Type B pancreatic cell (in vitro differentiated cells): ENCODE data around the gene KLHL29. TPM values are rescaled to one million over a fixed set of nuclear protein-coding genes. Genes with fewer than 3 reads are reported as not detected.

Experiments used
- DNase-seq: peaks from one replicate; pipeline ENCODE4 v3.0.0; 2021; ENCODE audit warnings: mixed read lengths; ENCODE audit not compliant: unreplicated experiment; ENCODE audit errors: extremely low spot score
- H3K27ac Mint-ChIP-seq: 2 replicates; pipeline ENCODE4 v1.8.0; 2021; ENCODE audit warnings: mild to moderate bottlenecking, mixed read lengths
- H3K27me3 Mint-ChIP-seq: 2 replicates; pipeline ENCODE4 v1.8.0; 2021; ENCODE audit warnings: mixed read lengths
- H3K36me3 Mint-ChIP-seq: 2 replicates; pipeline ENCODE4 v1.8.0; 2021; ENCODE audit warnings: mixed read lengths
- H3K4me1 Mint-ChIP-seq: one replicate; pipeline ENCODE4 v1.8.0; 2021; ENCODE audit warnings: mixed read lengths; ENCODE audit not compliant: unreplicated experiment
- H3K4me3 Mint-ChIP-seq: 2 replicates; pipeline ENCODE4 v1.8.0; 2021; ENCODE audit warnings: mild to moderate bottlenecking, mixed read lengths
- H3K9me3 Mint-ChIP-seq: 2 replicates; pipeline ENCODE4 v1.8.0; 2021; ENCODE audit warnings: mixed read lengths
- total RNA-seq: library from RNA; stranded (reverse); gene quantifications from 2 replicates; pipeline ENCODE4 v1.2.1, GENCODE V29; 2021; ENCODE audit warnings: low replicate concordance
- TF ChIP-seq, protein P1 (sequence below): fragments of 200-600 bp; sonication (generic); conservative IDR thresholded peaks from 2 replicates; pipeline ENCODE4 v1.5.0; 2021; ENCODE audit warnings: antibody characterized with exemption, mild to moderate bottlenecking

Gene KLHL29
- total RNA-seq, 1 donor from 2014 or later = 24.1 TPM

DNA sequence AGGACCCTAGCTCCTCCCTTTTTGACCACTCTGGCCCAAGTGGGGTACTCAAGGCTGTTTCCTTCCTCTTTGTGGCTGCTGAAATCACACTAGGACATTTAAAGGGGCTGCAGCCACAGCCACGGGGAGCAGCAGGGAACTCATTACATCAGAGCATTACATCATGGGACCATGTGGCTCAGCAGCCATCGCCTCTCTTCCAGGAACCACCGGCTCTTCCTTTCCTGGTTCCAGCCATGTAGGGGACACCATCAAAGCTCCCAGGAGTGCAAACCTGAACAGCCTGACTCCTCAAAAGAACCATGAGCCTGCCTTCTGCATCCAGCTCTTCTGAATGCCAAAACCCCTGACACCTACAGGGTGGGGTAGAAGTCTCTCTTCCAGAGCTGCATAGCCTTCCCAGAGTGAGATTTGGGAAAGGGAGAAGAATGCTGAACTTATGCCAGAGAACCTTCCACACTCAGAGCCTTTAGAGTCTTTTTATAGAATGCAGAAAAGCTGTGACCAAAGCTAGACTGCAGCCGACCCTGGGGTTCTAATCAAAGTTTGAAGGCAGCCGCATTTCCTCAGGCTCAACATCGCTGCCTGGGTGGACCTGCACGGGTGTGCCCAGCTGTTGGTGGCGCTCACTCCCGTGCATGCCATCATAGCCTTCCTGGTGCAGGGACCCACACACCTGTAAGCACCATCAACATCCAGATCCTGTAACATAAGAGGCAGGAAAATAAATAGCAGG, 121.7 kb downstream of the KLHL29 start:
- Mint-ChIP-seq H3K4me3 (no peak overlapping the region), H3K9me3 (no peaks in the 10 kb centered on the region), H3K27me3 (no peaks in the 10 kb centered on the region), H3K4me1 (peaks cover 72% of the 10 kb centered on the region), H3K27ac (peak overlapping the region; percentile 39), H3K36me3 (no peaks in the 10 kb centered on the region)
- TF ChIP-seq, protein P1, sequence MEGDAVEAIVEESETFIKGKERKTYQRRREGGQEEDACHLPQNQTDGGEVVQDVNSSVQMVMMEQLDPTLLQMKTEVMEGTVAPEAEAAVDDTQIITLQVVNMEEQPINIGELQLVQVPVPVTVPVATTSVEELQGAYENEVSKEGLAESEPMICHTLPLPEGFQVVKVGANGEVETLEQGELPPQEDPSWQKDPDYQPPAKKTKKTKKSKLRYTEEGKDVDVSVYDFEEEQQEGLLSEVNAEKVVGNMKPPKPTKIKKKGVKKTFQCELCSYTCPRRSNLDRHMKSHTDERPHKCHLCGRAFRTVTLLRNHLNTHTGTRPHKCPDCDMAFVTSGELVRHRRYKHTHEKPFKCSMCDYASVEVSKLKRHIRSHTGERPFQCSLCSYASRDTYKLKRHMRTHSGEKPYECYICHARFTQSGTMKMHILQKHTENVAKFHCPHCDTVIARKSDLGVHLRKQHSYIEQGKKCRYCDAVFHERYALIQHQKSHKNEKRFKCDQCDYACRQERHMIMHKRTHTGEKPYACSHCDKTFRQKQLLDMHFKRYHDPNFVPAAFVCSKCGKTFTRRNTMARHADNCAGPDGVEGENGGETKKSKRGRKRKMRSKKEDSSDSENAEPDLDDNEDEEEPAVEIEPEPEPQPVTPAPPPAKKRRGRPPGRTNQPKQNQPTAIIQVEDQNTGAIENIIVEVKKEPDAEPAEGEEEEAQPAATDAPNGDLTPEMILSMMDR = no peak
- no peak for DNase-seq

DNA sequence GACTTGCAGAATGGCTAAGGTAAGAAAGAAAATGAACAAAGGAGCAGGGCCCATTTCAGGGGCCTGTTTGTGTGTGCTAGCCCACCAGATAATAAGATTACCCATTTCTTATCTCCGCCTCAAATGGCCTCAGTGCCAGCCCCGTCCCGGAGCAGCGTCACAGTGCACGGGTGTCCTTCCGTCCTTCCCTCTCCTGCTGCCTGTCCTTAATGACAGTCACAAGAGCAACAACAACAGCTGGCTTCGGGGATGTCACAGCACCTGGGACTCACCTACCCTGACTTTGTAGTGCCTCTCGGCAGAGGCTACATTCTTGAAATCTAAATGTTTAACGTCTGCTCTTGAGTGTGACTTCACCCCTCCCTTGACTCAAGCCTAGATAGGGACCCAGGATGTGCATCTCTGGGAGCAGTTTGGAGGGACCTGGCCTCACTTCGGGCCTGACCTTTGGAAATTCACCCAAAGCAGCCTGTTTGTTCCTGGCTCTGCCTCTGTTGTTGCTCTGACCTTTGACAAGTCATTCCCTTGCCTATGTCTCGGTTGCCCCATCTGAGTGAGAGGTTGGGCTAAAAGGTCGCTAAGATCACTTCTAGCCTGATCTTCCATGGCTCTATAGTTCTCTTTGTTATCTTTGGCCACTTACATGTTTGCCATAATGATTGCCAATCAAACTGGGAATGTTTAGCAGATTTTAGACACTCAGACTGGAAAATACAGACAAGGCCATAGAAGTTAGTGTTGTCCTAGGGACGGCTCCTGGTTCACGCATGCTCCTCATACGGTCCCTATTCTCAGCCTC, 122.5 kb downstream of the KLHL29 start:
- Mint-ChIP-seq H3K4me3 (no peak overlapping the region), H3K36me3 (no peaks in the 10 kb centered on the region), H3K27me3 (no peaks in the 10 kb centered on the region), H3K4me1 (peaks cover 67% of the 10 kb centered on the region), H3K9me3 (no peaks in the 10 kb centered on the region), H3K27ac (no peak overlapping the region)
- DNase-seq = no peak
- TF ChIP-seq, protein P1 = no peak

DNA sequence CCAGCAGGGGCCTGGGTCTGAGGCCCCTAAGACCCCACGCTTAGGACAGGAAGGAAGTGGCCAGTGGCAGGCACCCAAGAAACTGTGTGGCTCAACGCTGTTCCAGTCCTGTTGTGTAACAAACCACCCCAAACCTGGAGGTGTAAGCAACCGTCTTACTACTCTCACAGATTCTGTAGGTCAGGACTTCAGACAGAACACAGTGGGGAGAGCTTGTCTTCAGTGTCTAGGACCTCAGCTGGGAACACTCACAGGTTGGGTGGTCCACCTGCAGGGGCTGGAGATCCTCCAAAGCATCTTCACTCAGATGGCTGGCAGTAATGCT, 123.0 kb downstream of the KLHL29 start:
- peaks cover 64% of the 10 kb centered on the region for H3K4me1 Mint-ChIP-seq
- H3K27me3 Mint-ChIP-seq = no peaks in the 10 kb centered on the region
- TF ChIP-seq, protein P1 = no peak
- H3K4me3 Mint-ChIP-seq = no peak overlapping the region
- H3K9me3 Mint-ChIP-seq = no peaks in the 10 kb centered on the region
- DNase-seq = no peak
- H3K27ac Mint-ChIP-seq = no peak overlapping the region
- no peaks in the 10 kb centered on the region for H3K36me3 Mint-ChIP-seq

DNA sequence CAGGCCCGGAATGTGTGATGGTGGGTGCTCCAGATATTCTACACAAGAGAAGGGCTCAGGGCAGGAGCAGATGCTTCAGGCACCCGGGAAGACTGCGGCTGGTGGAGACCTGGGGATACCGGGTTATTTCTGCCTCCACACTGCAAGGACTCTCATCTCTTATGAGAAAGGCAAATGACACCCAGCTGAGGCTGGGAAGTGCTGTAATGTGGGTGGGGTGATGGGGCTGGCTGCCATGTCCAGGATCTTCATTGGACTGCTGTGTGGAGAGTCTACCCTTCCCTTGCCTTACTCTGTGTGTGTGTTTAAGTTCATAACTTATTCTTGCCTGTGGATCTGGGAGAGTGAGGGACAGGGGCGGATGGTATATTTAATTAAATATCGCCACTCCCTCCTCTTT, 124.1 kb downstream of the KLHL29 start:
- no peaks in the 10 kb centered on the region for H3K27me3 Mint-ChIP-seq

DNA sequence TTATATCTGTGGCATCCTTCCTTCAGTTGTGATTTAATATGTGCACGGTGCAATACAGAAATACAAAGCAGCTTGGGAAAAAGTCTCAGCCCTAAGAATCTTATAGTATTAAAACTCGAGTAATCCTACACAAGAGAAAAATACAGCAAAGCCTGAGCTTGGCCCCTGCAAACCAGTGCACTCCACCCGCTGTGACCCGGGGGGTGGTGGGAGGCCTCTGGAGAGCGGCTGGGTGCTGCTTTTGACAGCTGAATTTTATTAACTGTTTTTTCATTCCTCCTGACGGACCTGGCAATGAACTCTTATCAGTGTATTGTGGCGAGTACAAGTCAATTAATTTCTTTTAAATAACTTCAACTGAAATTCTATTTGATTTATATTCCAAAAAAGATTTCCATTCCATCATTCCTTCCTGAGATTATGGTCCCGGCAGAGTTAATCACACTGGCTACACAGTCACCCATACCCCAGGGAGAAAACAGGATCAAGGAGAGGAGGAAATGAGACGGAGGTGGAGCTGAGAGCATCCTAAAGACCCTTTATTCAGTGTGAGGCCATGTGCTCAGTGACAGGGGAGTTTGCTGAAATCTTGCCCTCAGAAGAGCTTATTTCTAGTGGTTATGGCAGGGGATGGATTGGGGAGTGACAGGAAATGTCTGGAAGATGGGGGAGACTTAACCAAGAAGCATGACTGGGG, 124.8 kb downstream of the KLHL29 start:
- TF ChIP-seq, protein P1 = no peak
- Mint-ChIP-seq H3K27ac (no peak overlapping the region), H3K4me1 (peaks cover 71% of the 10 kb centered on the region), H3K36me3 (peaks cover under 1% of the 10 kb centered on the region), H3K9me3 (no peaks in the 10 kb centered on the region), H3K27me3 (no peaks in the 10 kb centered on the region), H3K4me3 (no peak overlapping the region)
- no peak for DNase-seq

More for the DNA sequence above, 124.1 kb downstream of the KLHL29 start:
- Mint-ChIP-seq H3K4me1 (peaks cover 64% of the 10 kb centered on the region), H3K36me3 (no peaks in the 10 kb centered on the region), H3K9me3 (no peaks in the 10 kb centered on the region), H3K27ac (no peak overlapping the region), H3K4me3 (no peak overlapping the region)
- TF ChIP-seq, protein P1 = no peak
- no peak for DNase-seq
